ENCODE results near the gene NPDC1. TPM values are rescaled to one million over a fixed set of nuclear protein-coding genes. Genes with fewer than 3 reads are reported as not detected.
A peak's percentile ranks its signal among the peaks of the same experiment; 100 is the strongest.

NPDC1 gene
- total RNA-seq, 1 experiment from 2014 or later, result 73.9 TPM

- Histone ChIP-seq H3K27me3 (replicated peaks; ENCODE audit: insufficient read depth, low read depth, low read length, poor library complexity) (peaks cover 11% of the 10 kb centered on the region), H3K36me3 (ENCODE audit: insufficient read depth, low read length, poor library complexity, severe bottlenecking) (no peaks in the 10 kb centered on the region), H3K27ac (ENCODE audit: low read depth, low read length, poor library complexity, severe bottlenecking) (no peak overlapping the region), H3K4me3 (ENCODE audit: low read depth, low read length, poor library complexity, severe bottlenecking) (no peak overlapping the region), H3K9me3 (ENCODE audit: low read depth, low read length, poor library complexity, severe bottlenecking) (no peaks in the 10 kb centered on the region), H3K4me1 (ENCODE audit: insufficient read depth, low read length, poor library complexity, severe bottlenecking) (no peaks in the 10 kb centered on the region)
- no peak for TF ChIP-seq CTCF (conservative IDR thresholded peaks at IDR 0.05; ENCODE audit: low read depth, low read length)
- no peak for TF ChIP-seq EZH2 (IDR thresholded peaks at IDR 0.05; ENCODE audit: borderline replicate concordance, low read depth, low read length, poor library complexity, severe bottlenecking)
- CTCF ChIA-PET, result no interaction called here
- POLR2A ChIA-PET (ENCODE audit: low non-redundant PET), result no interaction called here
- no peak for DNase-seq (ENCODE audit: low spot score)
- intact Hi-C loops (cut with micrococcal nuclease; ENCODE audit: unreplicated experiment), result no loop called here
- no TSS peak for BruUV-seq (replicated peaks)
Observed at GRCh38 chr9:137056739-137057415, 10.9 kb upstream of the NPDC1 start.

DNA sequence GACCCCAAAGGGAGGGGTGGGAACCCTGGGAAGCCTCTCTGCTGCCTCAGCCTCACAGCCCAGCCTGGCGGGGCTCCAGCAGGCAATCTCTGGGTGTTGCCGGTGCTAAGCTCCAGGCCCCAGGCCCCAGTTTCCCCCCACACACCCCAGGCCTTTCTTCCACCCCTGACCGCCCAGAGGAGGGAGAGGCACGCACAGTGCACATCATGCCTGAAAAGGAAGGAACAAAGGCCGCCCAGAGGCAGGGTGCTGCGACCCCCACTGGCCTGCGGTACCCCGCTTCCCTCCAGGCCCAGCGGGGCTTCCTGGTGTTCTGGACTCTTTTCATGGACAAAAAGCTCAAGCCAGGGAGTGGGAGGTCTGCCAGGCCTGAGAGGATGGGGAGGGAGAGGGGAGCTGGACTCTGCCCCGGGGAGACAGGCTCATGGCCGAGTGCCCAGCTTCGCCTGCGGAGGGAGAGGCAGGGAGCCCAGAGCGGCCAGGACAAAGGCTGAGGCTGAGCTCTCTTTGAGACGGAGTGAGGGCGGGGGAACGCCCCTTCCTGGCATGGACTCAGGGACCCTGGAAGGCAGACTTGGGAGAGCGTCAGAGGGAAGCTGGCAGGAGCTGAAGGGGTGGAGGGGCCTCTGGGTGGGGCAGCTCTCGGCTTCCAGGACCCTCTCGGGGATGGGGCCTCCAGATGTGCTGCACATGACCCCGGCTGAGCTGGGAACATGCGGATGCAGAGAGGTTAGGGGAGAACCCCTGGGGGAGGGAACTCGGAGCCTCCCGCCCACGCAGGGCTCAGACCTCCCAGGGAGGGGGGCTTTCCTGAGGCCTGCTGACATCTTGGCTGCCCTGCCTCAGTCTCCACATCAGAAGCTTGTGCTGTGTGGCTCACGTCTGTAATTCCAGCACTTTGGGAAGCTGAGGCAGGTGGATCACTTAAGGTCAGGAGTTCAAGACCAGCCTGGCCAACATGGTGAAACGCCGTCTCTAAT lies 9.7 kb upstream of the NPDC1 start:
- peak; percentile 42 for DNase-seq (ENCODE audit: low spot score)
- POLR2A ChIA-PET (ENCODE audit: low non-redundant PET), result interaction anchor here (0.6 kb wide), 1 partner anchor 10 kb away, joined by 4 read pairs; no protein-coding TSS in a partner anchor
- intact Hi-C loops (cut with micrococcal nuclease; ENCODE audit: unreplicated experiment), result no loop called here
- CTCF ChIA-PET, result interaction anchor here (0.7 to 1.1 kb wide), 4 partner anchors 8 to 12 kb away, joined by 3 to 8 read pairs (median 3); partner anchors contain the start of gene NPDC1
- Histone ChIP-seq H3K9me3 (ENCODE audit: low read depth, low read length, poor library complexity, severe bottlenecking) (no peaks in the 10 kb centered on the region), H3K27me3 (replicated peaks; ENCODE audit: insufficient read depth, low read depth, low read length, poor library complexity) (peaks cover 11% of the 10 kb centered on the region), H3K36me3 (ENCODE audit: insufficient read depth, low read length, poor library complexity, severe bottlenecking) (no peaks in the 10 kb centered on the region), H3K4me1 (ENCODE audit: insufficient read depth, low read length, poor library complexity, severe bottlenecking) (no peaks in the 10 kb centered on the region), H3K4me3 (ENCODE audit: low read depth, low read length, poor library complexity, severe bottlenecking) (no peak overlapping the region), H3K27ac (ENCODE audit: low read depth, low read length, poor library complexity, severe bottlenecking) (no peak overlapping the region)
- TF ChIP-seq CTCF (conservative IDR thresholded peaks at IDR 0.05; ENCODE audit: low read depth, low read length) (no peak), EZH2 (IDR thresholded peaks at IDR 0.05; ENCODE audit: borderline replicate concordance, low read depth, low read length, poor library complexity, severe bottlenecking) (no peak)
- BruUV-seq (replicated peaks), result no TSS peak

GRCh38 chr9:137054932-137055384 lies 9.0 kb upstream of the NPDC1 start:
- Histone ChIP-seq H3K27ac (ENCODE audit: low read depth, low read length, poor library complexity, severe bottlenecking) (no peak overlapping the region), H3K27me3 (replicated peaks; ENCODE audit: insufficient read depth, low read depth, low read length, poor library complexity) (peaks cover 11% of the 10 kb centered on the region), H3K9me3 (ENCODE audit: low read depth, low read length, poor library complexity, severe bottlenecking) (no peaks in the 10 kb centered on the region), H3K4me3 (ENCODE audit: low read depth, low read length, poor library complexity, severe bottlenecking) (no peak overlapping the region), H3K36me3 (ENCODE audit: insufficient read depth, low read length, poor library complexity, severe bottlenecking) (no peaks in the 10 kb centered on the region), H3K4me1 (ENCODE audit: insufficient read depth, low read length, poor library complexity, severe bottlenecking) (no peaks in the 10 kb centered on the region)
- DNase-seq (ENCODE audit: low spot score), result no peak
- CTCF ChIA-PET, result interaction anchor here (1.0 to 1.1 kb wide), 2 partner anchors 8 to 9 kb away, joined by 3 to 8 read pairs; partner anchors contain the start of gene NPDC1
- POLR2A ChIA-PET (ENCODE audit: low non-redundant PET), result no interaction called here
- TF ChIP-seq EZH2 (IDR thresholded peaks at IDR 0.05; ENCODE audit: borderline replicate concordance, low read depth, low read length, poor library complexity, severe bottlenecking), result no peak
- no peak for TF ChIP-seq CTCF (conservative IDR thresholded peaks at IDR 0.05; ENCODE audit: low read depth, low read length)
- BruUV-seq (replicated peaks), result no TSS peak
- intact Hi-C loops (cut with micrococcal nuclease; ENCODE audit: unreplicated experiment), result no loop called here

All from A673 (cell line).